Measurements from ENCODE around the gene FOS. TPM values are rescaled to one million over a fixed set of nuclear protein-coding genes. Genes with fewer than 3 reads are reported as not detected.

Gene FOS
- total RNA-seq, 1 experiment from 2014 or later: 5.5 TPM

GRCh38 chr14:75319021-75319420 is 40.4 kb downstream of the FOS start:
- no peaks in the 10 kb centered on the region for H3K4me1 ChIP-seq (ENCODE audit: low read length)
- no peaks in the 10 kb centered on the region for H4K20me1 ChIP-seq (ENCODE audit: insufficient read depth, low read depth, low read length)
- no peaks in the 10 kb centered on the region for H3K36me3 ChIP-seq (ENCODE audit: insufficient read depth, low read length)
- 0 out of 2 replicates have a peak, but pooled peaks cover 2% of the 10 kb centered on the region for H3K27me3 ChIP-seq (ENCODE audit: low read length)
- H3K4me2 ChIP-seq (ENCODE audit: low read depth, low read length, poor library complexity, severe bottlenecking): no peak overlapping the region
- H3K9ac ChIP-seq (ENCODE audit: low read length): no peak overlapping the region
- H2AFZ ChIP-seq (ENCODE audit: low read length): no peak overlapping the region
- no peaks in the 10 kb centered on the region for H3K9me2 ChIP-seq (replicated peaks; ENCODE audit: insufficient read depth, low read length)
- no peak for DNase-seq
- H3K79me2 ChIP-seq (ENCODE audit: low read length): no peaks in the 10 kb centered on the region
- no peaks in the 10 kb centered on the region for H3K9me3 ChIP-seq (ENCODE audit: low read length)
- H3K4me3 ChIP-seq (ENCODE audit: low read length): no peak overlapping the region
- no peak overlapping the region for H3K27ac ChIP-seq (ENCODE audit: low read length)

DNA sequence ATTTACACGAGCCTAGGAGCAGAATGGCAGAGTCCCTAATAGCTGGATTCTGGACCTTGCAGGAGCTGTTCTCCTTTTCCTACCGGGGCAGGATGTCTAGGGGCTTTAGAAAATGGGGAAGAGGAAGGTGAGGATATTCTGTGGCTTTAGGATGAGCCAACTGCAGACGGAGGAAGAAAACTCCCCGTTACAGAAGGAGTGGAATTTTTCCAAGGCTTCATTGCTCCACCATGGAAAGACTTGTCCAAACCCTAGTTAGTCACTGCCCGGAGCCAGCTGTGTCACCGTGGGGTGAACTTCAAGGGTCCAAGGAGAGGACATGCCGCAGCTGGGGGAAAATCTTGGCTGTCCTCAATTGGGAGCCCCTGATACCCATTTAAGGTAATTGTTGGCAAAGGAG is 41.6 kb downstream of the FOS start:
- Histone ChIP-seq H3K27me3 (ENCODE audit: low read length) (0 out of 2 replicates have a peak, but pooled peaks cover 2% of the 10 kb centered on the region), H2AFZ (ENCODE audit: low read length) (no peak overlapping the region)
- DNase-seq: no peak

GRCh38 chr14:75322746-75323145 is 44.1 kb downstream of the FOS start:
- no peaks in the 10 kb centered on the region for H3K36me3 ChIP-seq (ENCODE audit: insufficient read depth, low read length)
- no peak overlapping the region for H3K27ac ChIP-seq (ENCODE audit: low read length)
- no peak for DNase-seq
- H4K20me1 ChIP-seq (ENCODE audit: insufficient read depth, low read depth, low read length): no peaks in the 10 kb centered on the region
- no peaks in the 10 kb centered on the region for H3K9me3 ChIP-seq (ENCODE audit: low read length)
- H2AFZ ChIP-seq (ENCODE audit: low read length): no peak overlapping the region
- 0 out of 2 replicates have a peak, but pooled peaks cover 2% of the 10 kb centered on the region for H3K27me3 ChIP-seq (ENCODE audit: low read length)
- H3K9me2 ChIP-seq (replicated peaks; ENCODE audit: insufficient read depth, low read length): no peaks in the 10 kb centered on the region
- no peaks in the 10 kb centered on the region for H3K79me2 ChIP-seq (ENCODE audit: low read length)
- no peak overlapping the region for H3K4me3 ChIP-seq (ENCODE audit: low read length)
- no peak overlapping the region for H3K9ac ChIP-seq (ENCODE audit: low read length)
- H3K4me2 ChIP-seq (ENCODE audit: low read depth, low read length, poor library complexity, severe bottlenecking): no peak overlapping the region
- no peaks in the 10 kb centered on the region for H3K4me1 ChIP-seq (ENCODE audit: low read length)

More for the DNA sequence above, 41.6 kb downstream of the FOS start:
- Histone ChIP-seq H3K4me1 (ENCODE audit: low read length) (no peaks in the 10 kb centered on the region), H4K20me1 (ENCODE audit: insufficient read depth, low read depth, low read length) (no peaks in the 10 kb centered on the region), H3K36me3 (ENCODE audit: insufficient read depth, low read length) (no peaks in the 10 kb centered on the region), H3K9me2 (replicated peaks; ENCODE audit: insufficient read depth, low read length) (no peaks in the 10 kb centered on the region), H3K79me2 (ENCODE audit: low read length) (no peaks in the 10 kb centered on the region), H3K9me3 (ENCODE audit: low read length) (no peaks in the 10 kb centered on the region), H3K27ac (ENCODE audit: low read length) (no peak overlapping the region), H3K9ac (ENCODE audit: low read length) (no peak overlapping the region), H3K4me2 (ENCODE audit: low read depth, low read length, poor library complexity, severe bottlenecking) (no peak overlapping the region), H3K4me3 (ENCODE audit: low read length) (no peak overlapping the region)

GRCh38 chr14:75323571-75323970 is 44.9 kb downstream of the FOS start:
- H3K4me1 ChIP-seq (ENCODE audit: low read length): no peaks in the 10 kb centered on the region
- no peaks in the 10 kb centered on the region for H3K9me3 ChIP-seq (ENCODE audit: low read length)
- H3K9ac ChIP-seq (ENCODE audit: low read length): no peak overlapping the region
- no peaks in the 10 kb centered on the region for H4K20me1 ChIP-seq (ENCODE audit: insufficient read depth, low read depth, low read length)
- no peak overlapping the region for H3K4me2 ChIP-seq (ENCODE audit: low read depth, low read length, poor library complexity, severe bottlenecking)
- H3K4me3 ChIP-seq (ENCODE audit: low read length): no peak overlapping the region
- H3K27ac ChIP-seq (ENCODE audit: low read length): no peak overlapping the region
- H3K27me3 ChIP-seq (ENCODE audit: low read length): 0 out of 2 replicates have a peak, but pooled peaks cover 2% of the 10 kb centered on the region
- H3K9me2 ChIP-seq (replicated peaks; ENCODE audit: insufficient read depth, low read length): no peaks in the 10 kb centered on the region
- no peaks in the 10 kb centered on the region for H3K79me2 ChIP-seq (ENCODE audit: low read length)
- no peak for DNase-seq
- no peak overlapping the region for H2AFZ ChIP-seq (ENCODE audit: low read length)
- H3K36me3 ChIP-seq (ENCODE audit: insufficient read depth, low read length): no peaks in the 10 kb centered on the region

DNA sequence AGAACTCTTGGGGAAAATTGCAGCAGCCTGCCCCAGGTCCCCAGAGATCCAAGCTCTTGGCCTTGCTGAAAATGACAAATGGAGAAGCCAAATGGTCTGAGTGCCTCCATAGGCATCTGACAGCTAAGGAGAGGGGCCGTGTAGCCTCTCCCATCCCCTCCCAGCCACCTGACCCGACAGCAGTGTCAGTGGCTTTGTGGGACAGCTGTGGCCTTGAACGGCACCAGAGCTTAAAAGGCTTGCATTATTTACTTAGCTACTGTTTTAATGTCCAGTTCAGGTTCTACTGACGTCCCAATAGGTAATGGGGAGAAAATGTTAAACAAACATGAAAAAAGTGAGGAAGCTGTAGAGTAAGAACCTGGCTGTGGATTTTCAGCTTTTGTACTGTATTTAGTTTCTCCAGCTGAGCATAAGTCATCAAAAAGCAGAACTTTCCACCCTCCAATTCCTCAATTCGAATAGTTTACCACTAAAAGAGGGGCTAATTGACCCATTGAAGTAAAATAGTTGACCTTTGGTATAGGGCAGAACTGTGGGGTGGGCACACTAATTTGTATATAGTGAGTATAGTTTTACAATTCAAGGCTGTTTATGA is 50.0 kb downstream of the FOS start:
- Histone ChIP-seq H3K9ac (ENCODE audit: low read length) (no peak overlapping the region), H3K27ac (ENCODE audit: low read length) (no peak overlapping the region), H3K9me2 (replicated peaks; ENCODE audit: insufficient read depth, low read length) (no peaks in the 10 kb centered on the region), H3K27me3 (ENCODE audit: low read length) (peaks cover 4% of the 10 kb centered on the region; the same call in 1 of the 2 replicates), H3K36me3 (ENCODE audit: insufficient read depth, low read length) (no peaks in the 10 kb centered on the region), H2AFZ (ENCODE audit: low read length) (no peak overlapping the region), H3K79me2 (ENCODE audit: low read length) (no peaks in the 10 kb centered on the region), H3K4me2 (ENCODE audit: low read depth, low read length, poor library complexity, severe bottlenecking) (no peak overlapping the region), H3K4me1 (ENCODE audit: low read length) (no peaks in the 10 kb centered on the region), H3K4me3 (ENCODE audit: low read length) (no peak overlapping the region), H4K20me1 (ENCODE audit: insufficient read depth, low read depth, low read length) (no peaks in the 10 kb centered on the region), H3K9me3 (ENCODE audit: low read length) (no peaks in the 10 kb centered on the region)
- DNase-seq: no peak

DNA sequence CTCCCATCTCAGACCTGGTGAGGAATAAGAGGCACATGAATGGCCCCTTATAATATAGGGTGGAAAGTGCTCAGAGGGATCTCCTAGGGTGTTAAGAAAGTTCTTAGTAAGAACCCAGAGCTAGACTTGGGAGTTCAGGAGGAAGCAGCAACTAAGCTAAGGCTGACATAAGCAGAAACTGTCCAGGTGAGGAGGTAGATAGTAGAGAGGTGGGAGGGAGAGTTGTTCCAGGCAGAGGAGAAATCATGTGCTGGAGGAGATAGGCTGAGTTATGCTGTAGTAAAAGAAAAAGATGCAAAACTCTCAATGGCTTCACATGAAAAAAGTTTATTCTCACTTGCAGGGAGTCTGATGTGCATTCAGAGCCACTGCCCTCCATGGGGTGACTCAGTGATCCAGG is 50.7 kb downstream of the FOS start:
- Histone ChIP-seq H2AFZ (ENCODE audit: low read length) (no peak overlapping the region), H3K4me2 (ENCODE audit: low read depth, low read length, poor library complexity, severe bottlenecking) (no peak overlapping the region), H3K9me2 (replicated peaks; ENCODE audit: insufficient read depth, low read length) (no peaks in the 10 kb centered on the region), H3K9me3 (ENCODE audit: low read length) (no peaks in the 10 kb centered on the region), H4K20me1 (ENCODE audit: insufficient read depth, low read depth, low read length) (no peaks in the 10 kb centered on the region), H3K79me2 (ENCODE audit: low read length) (no peaks in the 10 kb centered on the region), H3K4me1 (ENCODE audit: low read length) (no peaks in the 10 kb centered on the region), H3K36me3 (ENCODE audit: insufficient read depth, low read length) (no peaks in the 10 kb centered on the region), H3K4me3 (ENCODE audit: low read length) (no peak overlapping the region), H3K27me3 (ENCODE audit: low read length) (peaks cover 4% of the 10 kb centered on the region; the same call in 1 of the 2 replicates), H3K27ac (ENCODE audit: low read length) (no peak overlapping the region), H3K9ac (ENCODE audit: low read length) (no peak overlapping the region)
- DNase-seq: no peak

GRCh38 chr14:75331471-75331870 is 52.8 kb downstream of the FOS start:
- no peak for DNase-seq
- H3K36me3 ChIP-seq (ENCODE audit: insufficient read depth, low read length): no peaks in the 10 kb centered on the region
- no peak overlapping the region for H3K4me2 ChIP-seq (ENCODE audit: low read depth, low read length, poor library complexity, severe bottlenecking)
- H4K20me1 ChIP-seq (ENCODE audit: insufficient read depth, low read depth, low read length): no peaks in the 10 kb centered on the region
- H3K9me3 ChIP-seq (ENCODE audit: low read length): no peaks in the 10 kb centered on the region
- no peak overlapping the region for H2AFZ ChIP-seq (ENCODE audit: low read length)
- H3K27me3 ChIP-seq (ENCODE audit: low read length): peaks cover 8% of the 10 kb centered on the region; the same call in 1 of the 2 replicates
- 0 out of 2 replicates have a peak, but pooled peaks cover 2% of the 10 kb centered on the region for H3K4me1 ChIP-seq (ENCODE audit: low read length)
- H3K4me3 ChIP-seq (ENCODE audit: low read length): no peak overlapping the region
- H3K9me2 ChIP-seq (replicated peaks; ENCODE audit: insufficient read depth, low read length): no peaks in the 10 kb centered on the region
- H3K79me2 ChIP-seq (ENCODE audit: low read length): no peaks in the 10 kb centered on the region
- no peak overlapping the region for H3K27ac ChIP-seq (ENCODE audit: low read length)
- H3K9ac ChIP-seq (ENCODE audit: low read length): no peak overlapping the region
